H9 (cell line): ENCODE results near the gene AK8. TPM values are rescaled to one million over a fixed set of nuclear protein-coding genes. Genes with fewer than 3 reads are reported as not detected.

ENCODE experiments used
- DNase-seq: peaks from one replicate; pipeline ENCODE4 v3.0.0-alpha.2; 2017
- H2AFZ ChIP-seq: one replicate; pipeline ENCODE4 v1.6.1; 2013; ENCODE audit warnings: mild to moderate bottlenecking, low read length, control low read depth, moderate library complexity
- H2AK5ac ChIP-seq: 2 replicates; pipeline ENCODE4 v1.6.1; 2013; ENCODE audit warnings: low read length, control low read depth, mixed read lengths; ENCODE audit not compliant: insufficient read length
- H2BK120ac ChIP-seq: one replicate; pipeline ENCODE4 v1.6.1; 2013; ENCODE audit warnings: low read depth, mild to moderate bottlenecking, low read length, control low read depth, inconsistent platforms; ENCODE audit not compliant: poor library complexity, severe bottlenecking
- H2BK12ac ChIP-seq: 2 replicates; pipeline ENCODE4 v1.6.1; 2013; ENCODE audit warnings: low read length, control low read depth, mixed read lengths, low read depth; ENCODE audit not compliant: insufficient read length
- H2BK15ac ChIP-seq: 2 replicates; pipeline ENCODE4 v1.6.1; 2013; ENCODE audit warnings: low read depth, low read length, control low read depth
- H2BK20ac ChIP-seq: one replicate; pipeline ENCODE4 v1.6.1; 2013; ENCODE audit warnings: low read depth, mild to moderate bottlenecking, low read length, control low read depth, inconsistent platforms; ENCODE audit not compliant: poor library complexity, severe bottlenecking
- H2BK5ac ChIP-seq: 2 replicates; pipeline ENCODE4 v1.6.1; 2013; ENCODE audit warnings: low read length, control low read depth, mixed read lengths; ENCODE audit not compliant: insufficient read length
- H3K14ac ChIP-seq: 2 replicates; pipeline ENCODE4 v1.6.1; 2013; ENCODE audit warnings: low read length, control low read depth; ENCODE audit not compliant: insufficient read depth
- H3K18ac ChIP-seq: 2 replicates; pipeline ENCODE4 v1.6.1; 2013; ENCODE audit warnings: low read depth, mild to moderate bottlenecking, mixed read lengths, low read length, control low read depth; ENCODE audit not compliant: insufficient read length
- H3K23ac ChIP-seq: 2 replicates; pipeline ENCODE4 v1.6.1; 2013; ENCODE audit warnings: low read length, control low read depth, mixed read lengths, low read depth; ENCODE audit not compliant: insufficient read length
- H3K23me2 ChIP-seq: 2 replicates; pipeline ENCODE4 v1.6.1; 2013; ENCODE audit warnings: low read depth, mild to moderate bottlenecking, mixed read lengths, low read length, control low read depth; ENCODE audit not compliant: insufficient read length, poor library complexity, severe bottlenecking
- H3K27ac ChIP-seq: 2 replicates; pipeline ENCODE4 v1.5.1; 2013; ENCODE audit warnings: low read length, control low read depth, mixed read lengths, low read depth; ENCODE audit not compliant: insufficient read length
- H3K27me3 ChIP-seq: 2 replicates; pipeline ENCODE4 v1.6.1; 2013; ENCODE audit warnings: low read length, control low read depth, inconsistent platforms; ENCODE audit not compliant: insufficient read depth
- H3K4ac ChIP-seq: 2 replicates; pipeline ENCODE4 v1.6.1; 2013; ENCODE audit warnings: low read depth, mild to moderate bottlenecking, control low read depth, inconsistent platforms, low read length, moderate library complexity
- H3K4me1 ChIP-seq: 2 replicates; pipeline ENCODE4 v1.6.1; 2013; ENCODE audit warnings: low read length, control low read depth, inconsistent platforms; ENCODE audit not compliant: insufficient read depth
- H3K4me2 ChIP-seq: 2 replicates; pipeline ENCODE4 v1.6.1; 2013; ENCODE audit warnings: low read length, control low read depth, mixed read lengths; ENCODE audit not compliant: insufficient read length, insufficient read depth
- H3K56ac ChIP-seq: 2 replicates; pipeline ENCODE4 v1.6.1; 2013; ENCODE audit warnings: low read depth, mild to moderate bottlenecking, mixed read lengths, low read length, control low read depth; ENCODE audit not compliant: insufficient read length
- H3K79me1 ChIP-seq: 2 replicates; pipeline ENCODE4 v1.6.1; 2013; ENCODE audit warnings: low read depth, mild to moderate bottlenecking, moderate library complexity, low read length, control low read depth, inconsistent platforms; ENCODE audit not compliant: insufficient read depth, poor library complexity, severe bottlenecking
- H3K79me2 ChIP-seq: 2 replicates; pipeline ENCODE4 v1.6.1; 2013; ENCODE audit warnings: low read length, control low read depth, inconsistent platforms; ENCODE audit not compliant: insufficient read depth
- H3K9ac ChIP-seq: 2 replicates; pipeline ENCODE4 v1.6.1; 2013; ENCODE audit warnings: low read length, control low read depth, mixed read lengths; ENCODE audit not compliant: insufficient read length; ENCODE audit errors: extremely low read depth
- H3K9me3 ChIP-seq: one replicate; pipeline ENCODE4 v1.6.1; 2013; ENCODE audit warnings: low read depth, low read length, inconsistent platforms; ENCODE audit not compliant: control insufficient read depth
- H3T11ph ChIP-seq: one replicate; pipeline ENCODE4 v1.6.1; 2013; ENCODE audit warnings: mild to moderate bottlenecking, low read length, control low read depth, inconsistent platforms
- H4K20me1 ChIP-seq: one replicate; pipeline ENCODE4 v1.6.1; 2013; ENCODE audit not compliant: control insufficient read depth, insufficient read length, insufficient read depth
- H4K5ac ChIP-seq: 2 replicates; pipeline ENCODE4 v1.6.1; 2013; ENCODE audit warnings: low read depth, mild to moderate bottlenecking, mixed read lengths, low read length, control low read depth; ENCODE audit not compliant: insufficient read length
- H4K8ac ChIP-seq: replicated peaks from 2 replicates; pipeline ENCODE4 v1.6.1; 2013; ENCODE audit warnings: low read length, control low read depth, mixed read lengths, low read depth; ENCODE audit not compliant: insufficient read length
- H4K91ac ChIP-seq: 2 replicates; pipeline ENCODE4 v1.6.1; 2013; ENCODE audit warnings: low read depth, mild to moderate bottlenecking, moderate library complexity, mixed read lengths, low read length, control low read depth; ENCODE audit not compliant: insufficient read length
- H3K27ac Mint-ChIP-seq, 3 experiments: 2 replicates in 2 of 3; 3 replicates in 1 of 3; pipeline ENCODE4 v1.8.0; 2020 to 2021; ENCODE audit warnings: mixed read lengths in 3 of 3, mild to moderate bottlenecking in 1 of 3, moderate library complexity in 1 of 3
- H3K27me3 Mint-ChIP-seq: 2 replicates; pipeline ENCODE4 v1.8.0; 2021; ENCODE audit warnings: low read depth, mild to moderate bottlenecking, moderate library complexity, mixed read lengths
- H3K36me3 Mint-ChIP-seq, 3 experiments: 2 replicates in 2 of 3; 3 replicates in 1 of 3; pipeline ENCODE4 v1.8.0; 2020 to 2021; ENCODE audit warnings: low read depth in 3 of 3, mixed read lengths in 3 of 3; ENCODE audit not compliant: insufficient read depth in 1 of 3
- H3K4me1 Mint-ChIP-seq, 2 experiments: 2 replicates each; pipeline ENCODE4 v1.8.0; 2020; ENCODE audit warnings: mixed read lengths in 2 of 2
- H3K4me3 Mint-ChIP-seq, 2 experiments: 2 replicates in 1 of 2; 3 replicates in 1 of 2; pipeline ENCODE4 v1.8.0; 2020 to 2021; ENCODE audit warnings: mild to moderate bottlenecking in 2 of 2, mixed read lengths in 2 of 2, moderate library complexity in 1 of 2
- H3K9me3 Mint-ChIP-seq, 2 experiments: 2 replicates in 1 of 2; 3 replicates in 1 of 2; pipeline ENCODE4 v1.8.0; 2020; ENCODE audit warnings: mild to moderate bottlenecking in 2 of 2, mixed read lengths in 2 of 2, moderate library complexity in 1 of 2
- CTCF ChIP-seq: fragments of 200-600 bp; sonication (generic); conservative IDR thresholded peaks from 3 replicates; pipeline ENCODE4 v1.8.0; 2021; ENCODE audit warnings: antibody characterized with exemption, mild to moderate bottlenecking
- WGBS: extraction: QIAGEN DNeasy Blood & Tissue Kit; methylation state at CpG from one replicate; pipeline ENCODE4 v1.1.7; 2013; ENCODE audit warnings: missing lambda C conversion rate, low lambda C conversion rate, mixed read lengths; ENCODE audit not compliant: insufficient read length; ENCODE audit errors: extremely low coverage; 5-methylcytosine and 5-hydroxymethylcytosine counted together
- total RNA-seq: library from RNA; stranded (reverse); gene quantifications from 2 replicates; pipeline ENCODE4 v1.2.1, GENCODE V29; 2021

Gene AK8
- total RNA-seq, 1 experiment from 2014 or later = 0.44 TPM

DNA sequence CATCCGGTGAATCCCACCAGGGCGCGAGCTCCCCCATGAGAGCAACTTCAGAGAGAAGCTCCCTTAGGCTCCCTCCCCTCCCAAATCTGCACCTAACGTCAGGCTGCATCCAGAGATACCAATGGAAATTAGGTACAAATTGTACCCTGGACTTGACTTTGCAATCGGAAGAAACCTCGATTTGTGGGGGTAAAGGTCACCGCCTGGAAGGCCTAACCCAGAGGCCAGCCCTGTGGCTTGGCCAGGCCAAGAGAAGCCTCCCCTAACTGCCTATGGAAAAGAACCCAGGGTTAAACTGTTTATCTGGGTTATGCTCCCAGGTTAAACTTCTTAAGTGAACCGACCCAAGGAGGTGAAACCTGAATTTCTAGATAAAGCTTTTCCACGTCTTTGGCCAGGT lies 127.4 kb downstream of the AK8 start:
- H3K27ac ChIP-seq = no peak overlapping the region
- H2BK120ac ChIP-seq = no peak overlapping the region
- no peak overlapping the region for H3K4ac ChIP-seq
- H3K27me3 ChIP-seq = peaks cover 2% of the 10 kb centered on the region; the same call in 1 of the 2 replicates
- H3K23ac ChIP-seq = no peak overlapping the region
- no peak overlapping the region for H2AK5ac ChIP-seq
- H2BK12ac ChIP-seq = no peak overlapping the region
- no peaks in the 10 kb centered on the region for H3K79me1 ChIP-seq
- no peak overlapping the region for H3K9ac ChIP-seq
- H2BK15ac ChIP-seq = no peak overlapping the region
- no peak overlapping the region for H2BK20ac ChIP-seq
- no peak overlapping the region for H3K56ac ChIP-seq
- H4K91ac ChIP-seq = no peak overlapping the region
- no peaks in the 10 kb centered on the region for H3K79me2 ChIP-seq
- H3K4me1 ChIP-seq = peaks cover 2% of the 10 kb centered on the region
- no peaks in the 10 kb centered on the region for H3K9me3 Mint-ChIP-seq
- no peak overlapping the region; a peak in 1 of 5 replicates for H3K4me3 Mint-ChIP-seq
- peaks cover 45% of the 10 kb centered on the region for H3K27me3 Mint-ChIP-seq
- no peak overlapping the region for H3T11ph ChIP-seq
- no peaks in the 10 kb centered on the region for H3K9me3 ChIP-seq
- H3K4me1 Mint-ChIP-seq = peaks cover 21 to 29% of the 10 kb centered on the region in 2 experiments
- no CpG with 5 or more reads among the region's 9 CpGs for WGBS
- no peak overlapping the region for H3K4me2 ChIP-seq
- H4K8ac ChIP-seq = no peak overlapping the region
- no peaks in the 10 kb centered on the region for H3K23me2 ChIP-seq
- H3K36me3 Mint-ChIP-seq = no peaks in the 10 kb centered on the region
- no peak overlapping the region for H3K27ac Mint-ChIP-seq
- H4K5ac ChIP-seq = no peak overlapping the region
- H2AFZ ChIP-seq = no peak overlapping the region
- no peak for TF ChIP-seq CTCF
- H3K14ac ChIP-seq = no peak overlapping the region
- DNase-seq = no peak
- H4K20me1 ChIP-seq = no peaks in the 10 kb centered on the region
- H2BK5ac ChIP-seq = no peak overlapping the region
- no peak overlapping the region for H3K18ac ChIP-seq
